Activated T-cell treated with anti-CD3 and anti-CD28 coated beads, Interleukin-2, amount 50 U/mL, for 1 hour (primary cell): ENCODE data around the gene RIMS4.

Experiments
- DNase-seq: peaks from one replicate; pipeline ENCODE4 v3.0.0-alpha.2; 2020

RIMS4 gene

DNA sequence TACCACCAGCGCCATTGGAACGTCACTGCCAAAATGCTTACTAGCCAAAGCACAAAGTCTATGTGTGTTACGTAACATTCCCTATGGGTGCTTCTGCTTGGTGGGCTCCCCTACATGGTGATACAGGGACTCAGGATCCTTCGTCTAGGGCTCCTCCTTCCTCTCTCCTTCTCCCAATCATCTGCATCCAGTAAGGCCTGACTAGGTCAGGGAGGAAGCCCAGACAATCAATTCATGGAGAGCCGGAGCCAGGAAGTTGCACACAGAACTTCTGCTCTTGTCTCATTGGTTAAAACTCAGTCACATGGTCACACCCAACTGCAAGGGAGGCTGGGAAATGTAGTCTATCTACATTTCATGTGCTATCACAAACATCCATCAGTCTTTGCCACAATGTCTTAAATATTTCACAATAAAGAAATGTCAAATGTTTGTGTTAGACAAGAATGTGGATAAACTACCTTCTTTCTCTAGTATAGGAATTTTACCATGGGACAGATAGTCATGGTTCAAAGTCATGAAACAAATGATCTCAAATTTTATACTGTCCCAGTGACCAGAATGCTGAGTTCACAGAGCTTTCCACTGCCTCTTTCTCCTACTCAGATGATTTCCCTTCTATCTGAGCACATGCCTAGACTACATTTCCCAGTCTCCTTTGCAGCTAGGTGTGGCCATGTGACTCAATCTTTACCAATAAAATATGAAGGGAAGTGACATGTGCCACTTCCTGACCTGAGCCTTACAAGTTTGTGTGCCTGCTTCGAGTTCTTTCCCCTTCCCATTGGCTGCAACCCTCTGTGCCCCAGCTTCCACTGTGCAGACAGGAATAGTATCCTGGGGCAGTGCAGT, 74.0 kb downstream of the RIMS4 start:
- DNase-seq = no peak

DNA sequence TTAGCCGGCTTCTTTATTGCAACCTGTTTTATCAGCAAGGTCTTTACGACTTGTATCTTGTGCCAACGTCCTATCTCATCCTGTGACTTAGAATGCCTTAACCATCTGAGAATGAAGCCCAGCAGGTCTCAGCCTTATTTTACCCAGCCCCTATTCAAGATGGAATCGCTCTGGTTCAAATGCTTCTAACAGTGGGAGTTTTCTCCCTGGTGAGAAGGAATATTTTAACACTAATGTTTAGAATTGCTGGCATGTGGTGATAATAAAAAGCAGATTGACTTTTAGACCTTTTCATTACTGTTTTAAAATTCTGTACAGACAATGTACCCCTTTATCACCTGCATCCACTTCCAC, 74.6 kb downstream of the RIMS4 start:
- no peak for DNase-seq

DNA sequence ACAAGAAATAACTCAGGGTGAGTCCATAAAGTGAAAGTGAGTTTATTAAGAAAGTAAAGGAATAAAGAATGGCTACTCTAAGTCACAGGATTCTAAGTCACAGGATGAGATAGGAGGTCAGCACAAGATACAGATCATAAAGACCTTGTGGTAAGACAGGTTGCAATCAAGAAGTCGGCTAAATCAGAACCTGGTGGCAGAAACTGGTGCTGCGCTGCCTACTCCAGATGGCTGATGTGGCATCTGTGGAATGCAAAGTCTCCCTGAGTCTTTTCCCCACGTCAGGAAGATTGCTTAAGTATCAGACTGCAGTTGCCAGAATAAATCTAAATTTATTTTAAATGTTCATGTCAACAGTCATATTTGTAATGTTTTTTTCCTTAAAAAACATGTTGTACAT, 75.4 kb downstream of the RIMS4 start:
- DNase-seq = no peak

DNA sequence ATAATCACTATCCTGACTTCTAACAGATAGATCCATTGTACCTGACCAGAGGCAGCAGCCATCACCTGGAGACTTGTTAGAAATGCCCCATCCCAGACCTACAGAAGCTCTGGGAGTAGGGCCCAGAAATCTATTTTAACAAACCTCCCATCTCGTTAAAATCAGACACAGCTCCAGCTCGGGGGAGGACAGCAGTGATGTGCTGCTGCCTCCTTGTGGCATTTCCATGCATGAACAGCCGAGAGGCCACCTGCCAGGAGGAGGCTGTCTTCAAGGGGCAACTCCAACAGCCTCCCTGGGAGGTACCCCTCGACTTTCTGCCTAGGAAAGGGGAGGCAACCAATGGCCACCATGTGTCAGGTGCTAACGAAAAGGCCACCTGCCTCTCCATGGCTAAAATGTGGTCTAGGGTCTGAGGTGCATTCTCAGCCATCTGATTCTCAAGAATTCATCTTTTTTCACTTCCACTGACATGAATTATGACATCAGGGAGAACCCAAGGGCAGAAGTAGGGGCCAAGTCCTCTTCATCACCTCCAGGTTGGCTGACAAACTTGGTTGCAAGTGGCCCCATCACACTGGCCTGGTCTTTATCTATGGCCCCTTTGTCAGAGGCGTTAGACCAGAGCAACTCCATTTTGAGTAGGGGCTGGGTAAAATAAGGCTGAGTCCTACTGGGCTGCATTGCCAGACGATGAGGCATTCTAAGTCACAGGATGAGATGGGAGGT, 76.8 kb downstream of the RIMS4 start:
- peak; percentile 62 for DNase-seq

DNA sequence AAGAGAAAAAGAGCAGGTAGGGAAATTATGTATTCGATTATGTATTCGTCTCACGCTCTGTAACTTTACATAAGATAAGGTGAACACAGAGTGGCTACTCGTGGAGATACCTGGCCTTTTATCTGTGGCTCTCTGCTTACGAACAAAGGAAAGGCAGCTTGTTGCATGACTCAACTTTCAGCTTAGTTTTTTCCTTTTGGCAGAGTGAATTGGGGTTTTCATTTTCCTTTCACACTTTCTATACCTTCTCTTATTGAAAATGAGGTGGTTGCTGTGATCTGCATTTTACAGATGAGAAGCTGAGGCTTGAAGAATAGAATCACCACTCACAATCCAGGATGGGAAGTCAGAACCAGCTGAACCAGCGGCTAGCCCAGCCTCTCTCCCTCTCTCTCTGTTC, 78.0 kb downstream of the RIMS4 start:
- no peak for DNase-seq

DNA sequence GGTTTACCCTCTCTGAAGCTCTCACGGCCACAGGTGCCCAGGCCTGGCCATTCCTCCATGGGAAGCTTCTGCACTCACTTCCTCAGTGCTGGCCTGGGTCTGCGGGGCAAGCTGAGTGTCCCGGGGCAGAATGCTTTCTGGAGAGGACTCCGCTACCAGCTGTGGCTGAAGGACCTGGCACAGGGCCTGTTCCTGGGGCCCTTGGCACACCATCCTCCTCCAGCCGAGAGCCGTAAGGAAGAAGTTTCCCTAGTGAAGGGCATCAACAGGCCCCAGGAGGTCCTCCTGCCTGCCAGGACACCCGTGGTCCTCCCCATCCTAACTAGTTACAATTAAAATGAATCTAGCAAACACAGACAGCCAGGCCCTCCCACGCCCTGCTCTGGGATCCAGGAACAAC, 78.7 kb downstream of the RIMS4 start:
- no peak for DNase-seq

GRCh38 chr20:44730441-44730840, 79.9 kb downstream of the RIMS4 start:
- DNase-seq = no peak

DNA sequence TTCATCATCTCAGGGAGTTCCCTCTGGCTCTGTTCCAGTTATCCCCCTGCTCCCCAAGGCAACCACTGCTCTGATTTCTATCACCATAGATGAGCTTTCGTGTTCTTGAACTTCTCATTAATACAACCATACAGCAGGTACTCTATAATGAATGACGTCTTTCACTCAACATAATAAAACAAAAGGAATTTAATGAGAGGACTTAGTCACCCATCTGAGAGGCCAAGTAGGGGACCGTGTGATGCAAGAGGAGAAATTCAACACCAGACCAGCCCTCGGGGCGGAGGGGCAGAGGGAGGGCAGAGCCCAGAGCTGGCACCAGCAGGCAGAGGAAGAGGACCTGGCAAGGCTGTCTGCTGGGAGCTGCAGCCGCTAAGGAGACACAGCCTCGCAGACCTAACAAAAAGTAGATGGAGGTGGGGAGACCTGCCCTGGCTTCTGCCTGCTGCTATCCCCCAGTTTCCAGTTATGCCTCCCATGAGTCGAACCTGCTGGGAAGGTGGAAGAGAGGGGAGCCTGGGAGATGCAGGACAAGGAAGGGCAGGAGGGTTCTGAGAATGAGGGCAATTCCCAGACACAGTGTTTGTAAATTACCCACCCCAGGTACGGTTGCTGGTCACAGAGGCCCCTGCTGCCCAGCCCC, 81.4 kb downstream of the RIMS4 start:
- no peak for DNase-seq

GRCh38 chr20:44727651-44728050, 82.7 kb downstream of the RIMS4 start:
- no peak for DNase-seq

GRCh38 chr20:44727039-44727438, 83.3 kb downstream of the RIMS4 start:
- no peak for DNase-seq

DNA sequence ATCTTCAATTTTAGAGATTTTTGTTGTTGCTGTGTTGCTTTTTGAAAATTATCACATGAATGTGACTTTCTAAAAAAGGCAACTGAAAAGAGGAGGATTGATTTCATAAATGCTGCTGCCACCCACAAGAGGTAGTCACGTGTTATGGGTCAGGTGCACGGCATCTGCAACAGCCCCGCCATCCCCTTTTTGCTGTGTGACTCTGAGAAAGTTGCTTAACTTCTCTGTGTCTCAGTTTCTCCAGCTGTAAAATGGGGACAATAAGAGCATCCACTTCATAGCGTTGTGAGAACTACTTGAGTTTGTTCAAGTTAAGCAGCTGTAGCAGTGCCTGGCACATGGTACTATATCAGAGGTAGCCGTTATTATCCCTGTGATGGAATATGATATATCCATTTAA, 84.5 kb downstream of the RIMS4 start:
- DNase-seq = no peak

GRCh38 chr20:44724423-44725091, 85.8 kb downstream of the RIMS4 start:
- DNase-seq = no peak

DNA sequence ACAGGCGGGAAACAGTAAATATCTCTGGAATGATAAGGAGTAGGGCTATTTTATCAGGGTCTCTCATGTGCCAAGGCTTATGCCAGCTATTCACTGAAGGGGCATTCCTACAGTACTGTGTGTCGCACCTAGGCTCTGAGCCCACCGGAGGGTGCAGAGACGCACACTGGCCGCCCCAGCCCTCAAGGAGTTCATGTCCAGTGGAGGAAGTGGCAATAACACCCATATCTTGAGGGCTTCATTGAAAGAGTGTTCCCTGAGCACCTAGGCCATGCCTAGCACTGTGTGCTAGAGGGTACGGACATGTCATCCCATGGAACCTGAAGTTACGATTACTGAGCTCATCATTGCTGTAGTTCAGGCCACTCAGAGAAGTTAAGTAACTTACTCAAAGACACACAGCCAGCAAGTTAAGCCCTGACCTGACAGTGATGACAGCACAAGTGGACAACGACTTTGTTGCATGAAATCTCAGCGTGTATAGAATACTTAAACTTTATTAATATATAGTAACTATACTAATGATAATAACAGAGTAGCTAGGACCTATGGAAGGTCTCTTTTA, 86.5 kb downstream of the RIMS4 start:
- no peak for DNase-seq

- DNase-seq = no peak
Measured at GRCh38 chr20:44723391-44723790, 87.0 kb downstream of the RIMS4 start.

- no peak for DNase-seq
Measured at GRCh38 chr20:44722990-44723389, 87.4 kb downstream of the RIMS4 start.

- DNase-seq = no peak
Measured at GRCh38 chr20:44721785-44722054, 88.6 kb downstream of the RIMS4 start.

GRCh38 chr20:44720997-44721784, 89.2 kb downstream of the RIMS4 start:
- DNase-seq = no peak

- DNase-seq = no peak
Measured at GRCh38 chr20:44720621-44720996, 89.7 kb downstream of the RIMS4 start.

- DNase-seq = no peak
Measured at GRCh38 chr20:44719841-44720240, 90.5 kb downstream of the RIMS4 start.

DNA sequence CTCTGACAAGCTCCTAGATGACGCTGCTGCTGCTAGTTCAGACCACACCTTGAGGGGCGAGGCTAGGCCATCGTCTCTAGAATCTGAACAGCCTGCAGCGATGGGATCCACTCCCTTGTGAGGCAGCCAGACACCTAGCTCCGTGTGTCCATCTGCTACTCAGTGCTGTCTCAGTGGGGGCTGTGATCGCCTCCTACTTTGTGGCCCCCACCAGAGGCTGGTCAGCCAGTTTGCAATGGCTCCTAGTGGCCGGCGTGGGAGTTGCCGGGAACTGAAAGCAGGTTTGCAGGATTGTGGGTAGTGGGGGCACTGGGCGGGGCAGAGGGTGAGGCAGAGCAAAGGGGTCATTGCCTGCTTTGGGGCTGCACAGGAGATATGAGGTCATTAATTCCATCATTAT, 92.4 kb downstream of the RIMS4 start:
- DNase-seq = no peak

DNA sequence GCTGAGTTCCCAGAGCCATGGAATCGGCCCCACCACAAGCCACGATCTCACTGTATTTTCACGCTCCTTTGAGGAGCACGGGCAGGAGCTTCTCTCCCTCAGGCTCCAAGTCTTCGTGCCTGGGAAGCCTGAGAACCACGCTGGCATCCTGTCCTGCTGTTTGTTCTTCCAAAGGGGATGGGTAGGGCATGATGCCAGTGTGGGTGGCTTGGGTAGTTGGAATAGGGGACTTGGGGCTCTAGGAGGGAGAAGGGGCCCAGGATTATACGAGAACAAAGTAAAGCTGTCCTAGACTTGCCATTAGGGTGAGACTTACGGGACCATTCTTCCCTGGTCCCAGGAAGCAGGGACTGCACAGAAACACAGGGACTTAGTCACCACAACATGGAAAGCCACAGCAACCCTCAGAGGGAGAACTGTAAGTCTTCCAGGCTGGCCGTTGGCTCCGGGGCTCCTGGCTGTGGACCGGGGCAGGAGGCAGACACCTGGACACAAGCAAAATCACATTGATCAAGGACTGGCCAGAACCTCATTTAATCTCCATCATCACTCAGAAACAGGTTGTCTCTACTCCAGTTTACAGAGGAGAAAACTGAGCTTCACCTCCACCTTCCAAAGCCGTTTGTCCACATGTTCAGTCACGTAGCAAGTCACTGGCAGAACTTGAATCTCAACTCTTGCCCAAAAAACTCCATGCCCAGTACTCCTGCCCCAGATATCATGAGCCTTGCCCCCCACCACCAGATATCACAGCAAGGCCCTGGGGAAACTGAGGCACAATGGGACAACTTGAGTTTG, 93.8 kb downstream of the RIMS4 start:
- no peak for DNase-seq
